IMR-90 (cell line): Measurements from ENCODE around the gene EMX1. TPM values are rescaled to one million over a fixed set of nuclear protein-coding genes. Genes with fewer than 3 reads are reported as not detected.

Experiments
- ATAC-seq: fragments of 200-7000 bp; cut with Tn5 transposase; 2 replicates; pipeline ENCODE4 v1.9.1; 2020; ENCODE audit warnings: low read depth, mild to moderate bottlenecking, moderate library complexity
- BruUV-seq: library from RNA; stranded (reverse); fragments of 400-500 nt; replicated peaks from 2 replicates; lab custom pipeline; 2021; lab: Mats Ljungman, UMichigan
- CTCF ChIA-PET: fragments of 300-600 bp; formaldehyde crosslinking; extraction: SDS; loops from one replicate; lab custom pipeline; 2021; ENCODE audit warnings: antibody characterized with exemption; lab: Yijun Ruan, JAX
- POLR2A ChIA-PET: fragments of 300-600 bp; sonication (Branson Sonifier 250); formaldehyde crosslinking; loops from one replicate; lab custom pipeline; 2022; ENCODE audit warnings: antibody characterized with exemption; ENCODE audit not compliant: unreplicated experiment; lab: Charles Lee
- DNase-seq: peaks from one replicate; pipeline ENCODE4 v3.0.0; 2013
- H2AFZ ChIP-seq: replicated peaks from 2 replicates; pipeline ENCODE3; 2013; ENCODE audit warnings: low read length, mild to moderate bottlenecking; ENCODE audit not compliant: poor library complexity
- H2AK5ac ChIP-seq: 2 replicates; pipeline ENCODE4 v1.6.1; 2013; ENCODE audit warnings: low read depth, low read length, inconsistent platforms
- H2AK9ac ChIP-seq: replicated peaks from 2 replicates; pipeline ENCODE3; 2013; ENCODE audit warnings: mild to moderate bottlenecking, low read depth, low read length, moderate library complexity; ENCODE audit not compliant: poor library complexity
- H2BK120ac ChIP-seq: 2 replicates; pipeline ENCODE4 v1.6.1; 2013; ENCODE audit warnings: low read depth, low read length, inconsistent platforms
- H2BK15ac ChIP-seq: 3 replicates; pipeline ENCODE4 v1.6.1; 2013; ENCODE audit warnings: low read depth, low read length, inconsistent platforms
- H2BK20ac ChIP-seq: 2 replicates; pipeline ENCODE4 v1.6.1; 2013; ENCODE audit warnings: low read depth, mild to moderate bottlenecking, inconsistent platforms, low read length, moderate library complexity
- H2BK5ac ChIP-seq: 2 replicates; pipeline ENCODE4 v1.6.1; 2013; ENCODE audit warnings: mild to moderate bottlenecking, low read depth, low read length, inconsistent platforms; ENCODE audit not compliant: poor library complexity, severe bottlenecking
- H3K14ac ChIP-seq: replicated peaks from 2 replicates; pipeline ENCODE4 v1.6.1; 2013; ENCODE audit warnings: low read depth, low read length, inconsistent platforms
- H3K18ac ChIP-seq: 2 replicates; pipeline ENCODE4 v1.6.1; 2013; ENCODE audit warnings: low read depth, low read length, control low read depth
- H3K23ac ChIP-seq: 2 replicates; pipeline ENCODE4 v1.6.1; 2013; ENCODE audit warnings: low read depth, low read length, inconsistent platforms
- H3K27ac ChIP-seq: 2 replicates; pipeline ENCODE4 v1.5.1; 2013; ENCODE audit warnings: mild to moderate bottlenecking, control low read depth, low read length; ENCODE audit not compliant: insufficient read depth
- H3K27me3 ChIP-seq: 2 replicates; pipeline ENCODE4 v1.6.1; 2013; ENCODE audit warnings: low read length; ENCODE audit not compliant: control insufficient read depth, insufficient read depth
- H3K36me3 ChIP-seq: 2 replicates; pipeline ENCODE4 v1.6.1; 2013; ENCODE audit warnings: low read length, mixed read lengths; ENCODE audit not compliant: control insufficient read depth, insufficient read depth
- H3K4ac ChIP-seq: 2 replicates; pipeline ENCODE4 v1.6.1; 2013; ENCODE audit warnings: low read depth, low read length, inconsistent platforms
- H3K4me1 ChIP-seq: 2 replicates; pipeline ENCODE4 v1.6.1; 2013; ENCODE audit warnings: low read length, mixed read lengths; ENCODE audit not compliant: control insufficient read depth, insufficient read depth
- H3K4me2 ChIP-seq: 2 replicates; pipeline ENCODE4 v1.6.1; 2013; ENCODE audit warnings: low read depth, mild to moderate bottlenecking, control low read depth, low read length, moderate library complexity
- H3K4me3 ChIP-seq: 2 replicates; pipeline ENCODE4 v1.5.1; 2013; ENCODE audit warnings: low read depth, mild to moderate bottlenecking, control low read depth, low read length, moderate library complexity; ENCODE audit not compliant: insufficient read depth
- H3K56ac ChIP-seq: 2 replicates; pipeline ENCODE4 v1.6.1; 2013; ENCODE audit warnings: low read length, inconsistent platforms; ENCODE audit not compliant: insufficient read depth; ENCODE audit errors: extremely low read depth
- H3K79me1 ChIP-seq, 2 experiments: 2 replicates each; pipeline ENCODE4 v1.6.1; 2013; ENCODE audit warnings: low read length in 2 of 2, inconsistent platforms in 1 of 2, low read depth in 1 of 2
- H3K9ac ChIP-seq: 2 replicates; pipeline ENCODE4 v1.6.1; 2013; ENCODE audit warnings: low read depth, low read length, control low read depth
- H3K9me1 ChIP-seq: 2 replicates; pipeline ENCODE4 v1.6.1; 2013; ENCODE audit warnings: low read length, inconsistent platforms; ENCODE audit not compliant: insufficient read depth
- H3K9me3 ChIP-seq: 2 replicates; pipeline ENCODE4 v1.6.1; 2013; ENCODE audit warnings: low read length; ENCODE audit not compliant: control insufficient read depth, insufficient read depth
- H4K20me1 ChIP-seq: 2 replicates; pipeline ENCODE4 v1.6.1; 2013; ENCODE audit warnings: low read length, inconsistent platforms; ENCODE audit not compliant: insufficient read depth
- H4K5ac ChIP-seq: 2 replicates; pipeline ENCODE4 v1.6.1; 2013; ENCODE audit warnings: mild to moderate bottlenecking, low read depth, low read length, control low read depth
- H4K8ac ChIP-seq, 2 experiments: 2 replicates each; pipeline ENCODE4 v1.6.1; 2013; ENCODE audit warnings: low read depth in 2 of 2, low read length in 2 of 2, control low read depth in 1 of 2, inconsistent platforms in 1 of 2
- H4K91ac ChIP-seq: 2 replicates; pipeline ENCODE4 v1.6.1; 2013; ENCODE audit warnings: low read depth, low read length, inconsistent platforms; ENCODE audit not compliant: insufficient read depth
- BHLHE40 ChIP-seq: fragments of 150-350 bp; IDR thresholded peaks from 2 replicates; pipeline ENCODE4 v1.6.1; 2016; ENCODE audit warnings: mild to moderate bottlenecking, low read depth, low read length
- CEBPB ChIP-seq: IDR thresholded peaks from 2 replicates; pipeline ENCODE4 v1.6.1; 2012; ENCODE audit warnings: low read depth, low read length, improper control_type of control experiment
- CHD1 ChIP-seq: IDR thresholded peaks from 2 replicates; pipeline ENCODE4 v1.6.1; 2012; ENCODE audit warnings: low read depth, low read length, improper control_type of control experiment
- FOS ChIP-seq: fragments of 150-350 bp; IDR thresholded peaks from 2 replicates; pipeline ENCODE4 v1.6.1; 2016; ENCODE audit warnings: low read depth, low read length
- MAFK ChIP-seq: IDR thresholded peaks from 2 replicates; pipeline ENCODE4 v1.6.1; 2012; ENCODE audit warnings: low read depth, low read length, improper control_type of control experiment
- MAZ ChIP-seq: IDR thresholded peaks from 2 replicates; pipeline ENCODE4 v1.6.1; 2012; ENCODE audit warnings: low read depth, mild to moderate bottlenecking, low read length, improper control_type of control experiment, moderate library complexity, borderline replicate concordance
- MXI1 ChIP-seq: IDR thresholded peaks from 2 replicates; pipeline ENCODE4 v1.6.1; 2012; ENCODE audit warnings: low read depth, mild to moderate bottlenecking, low read length, moderate library complexity, borderline replicate concordance
- NFE2L2 ChIP-seq: fragments of 150-350 bp; IDR thresholded peaks from 2 replicates; pipeline ENCODE4 v1.6.1; 2016; ENCODE audit warnings: low read depth, mild to moderate bottlenecking, low read length
- POLR2A ChIP-seq: IDR thresholded peaks from 2 replicates; pipeline ENCODE4 v1.6.1; 2012; ENCODE audit warnings: mild to moderate bottlenecking, low read depth, low read length
- RAD21 ChIP-seq: IDR thresholded peaks from 2 replicates; pipeline ENCODE4 v1.6.1; 2012; ENCODE audit warnings: low read length, improper control_type of control experiment
- RCOR1 ChIP-seq: IDR thresholded peaks from 2 replicates; pipeline ENCODE4 v1.6.1; 2012; ENCODE audit warnings: mild to moderate bottlenecking, low read length, improper control_type of control experiment; ENCODE audit not compliant: insufficient replicate concordance
- RFX5 ChIP-seq: IDR thresholded peaks from 2 replicates; pipeline ENCODE4 v1.8.0; 2012; ENCODE audit warnings: low read depth, mild to moderate bottlenecking, low read length, moderate library complexity
- SMC3 ChIP-seq: fragments of 150-350 bp; IDR thresholded peaks from 2 replicates; pipeline ENCODE4 v1.6.1; 2016; ENCODE audit warnings: low read depth, mild to moderate bottlenecking, antibody characterized with exemption, low read length, moderate library complexity
- WGBS, 2 experiments: methylation state at CpG; one replicate each; pipeline versions ENCODE4 v1.1.5 to v1.1.7; 2013; ENCODE audit warnings: missing lambda C conversion rate in 2 of 2; ENCODE audit not compliant: insufficient read length in 1 of 2; ENCODE audit errors: extremely low coverage in 2 of 2; 5-methylcytosine and 5-hydroxymethylcytosine counted together
- dilution Hi-C: fragments of 300-500 bp; cut with HindIII; formaldehyde crosslinking; loops from one replicate; pipeline ENCODE4 v1.14.3; 2018; ENCODE audit warnings: low sequenced_read_pairs; ENCODE audit not compliant: unreplicated experiment
- in situ Hi-C: fragments of 300-500 bp; cut with MboI; formaldehyde crosslinking; loops from 3 replicates; pipeline ENCODE4 v1.14.3; 2019; ENCODE audit warnings: low sequenced_read_pairs, inconsistent platforms, mixed read lengths
- intact Hi-C: fragments of 100-400 bp; cut with micrococcal nuclease; formaldehyde crosslinking; loops from 2 replicates; pipeline ENCODE4 v1.10.0; 2022
- polyA plus RNA-seq, 3 experiments: library from polyadenylated mRNA; depleted of rRNA; stranded (reverse); fragments of >200 nt; gene quantifications; 2 replicates each; pipeline ENCODE4 v1.2.3, GENCODE V29; 2012; ENCODE audit warnings: low replicate concordance in 1 of 3
- total RNA-seq: library from RNA; depleted of rRNA; stranded (reverse); fragments of >200 nt; gene quantifications from 2 replicates; pipeline ENCODE4 v1.2.3, GENCODE V29; 2012
- TF ChIP-seq, protein P1 (sequence below): fragments of 150-350 bp; IDR thresholded peaks from 2 replicates; pipeline ENCODE4 v1.6.1; 2016; ENCODE audit warnings: low read depth, mild to moderate bottlenecking, low read length, moderate library complexity, borderline replicate concordance
- TF ChIP-seq, protein P2 (sequence below): conservative IDR thresholded peaks from 2 replicates; pipeline ENCODE4 v1.5.1; 2012; ENCODE audit warnings: mild to moderate bottlenecking, low read depth, low read length, improper control_type of control experiment
- TF ChIP-seq, protein P3 (sequence below): fragments of 150-350 bp; IDR thresholded peaks from 2 replicates; pipeline ENCODE4 v1.6.1; 2017; ENCODE audit warnings: mild to moderate bottlenecking, antibody characterized with exemption, low read length, low read depth

The EMX1 gene
- total and polyA plus RNA-seq, 2 of the 4 experiments (the other 2 are of a cell fraction): not detected

DNA sequence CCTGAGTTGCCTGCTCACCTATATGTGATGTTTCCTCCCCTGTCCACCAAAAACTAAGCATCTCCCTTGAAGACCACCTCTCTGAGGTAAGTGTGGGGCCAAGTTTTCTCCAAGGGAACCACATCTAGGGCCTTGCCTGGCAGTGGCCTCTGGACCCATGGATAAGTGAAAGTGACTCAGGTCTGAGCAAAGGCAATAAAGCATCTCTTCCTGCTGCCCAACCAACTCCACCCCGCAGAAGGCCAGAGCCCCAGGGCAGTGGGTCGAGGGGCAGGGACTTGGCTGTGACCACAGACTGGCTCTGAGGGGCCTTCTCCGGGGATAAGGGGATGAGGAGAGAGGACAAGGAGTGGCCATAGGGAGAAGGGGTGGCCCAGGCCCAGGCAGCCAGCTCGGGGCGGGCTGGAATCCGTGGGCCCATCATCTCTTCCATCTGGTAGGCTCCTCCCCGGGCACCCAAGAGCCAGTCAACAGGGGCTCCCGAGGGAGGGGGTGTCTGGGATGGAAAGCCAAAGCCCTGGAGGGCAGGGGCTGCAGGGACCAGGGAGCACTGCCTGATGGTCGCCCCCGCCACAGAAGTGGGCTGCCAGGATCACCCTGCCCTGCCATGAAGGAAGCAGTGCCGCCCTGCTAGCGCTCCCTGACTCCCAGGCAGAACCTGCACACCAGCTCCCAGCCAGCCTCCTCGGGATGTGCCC, 33.4 kb downstream of the EMX1 start:
- H3K4me3 ChIP-seq: no peak overlapping the region
- H3K9me1 ChIP-seq: peaks cover 3% of the 10 kb centered on the region; the same call in 1 of the 2 replicates
- DNase-seq (no peak), ATAC-seq (no peak)
- H4K20me1 ChIP-seq: no peaks in the 10 kb centered on the region
- H3K9ac ChIP-seq: no peak overlapping the region
- no peak overlapping the region for H3K4me2 ChIP-seq
- in situ Hi-C loops: no loop called here
- H3K79me1 ChIP-seq: no peaks in the 10 kb centered on the region
- no peak overlapping the region for H3K27ac ChIP-seq
- no peak overlapping the region for H2AFZ ChIP-seq
- ChIA-PET CTCF (interaction anchor here (0.8 kb wide), 1 partner anchor 59 kb away, joined by 3 read pairs; no protein-coding TSS in a partner anchor), POLR2A (no interaction called here)
- H4K91ac ChIP-seq: no peak overlapping the region
- 70% methylated on average over 2 of the region's 13 CpGs; no CpG with 5 or more reads in 1 of the 2 experiments for WGBS, 2 experiments
- H2BK120ac ChIP-seq: no peak overlapping the region
- H2AK5ac ChIP-seq: no peak overlapping the region
- no peak overlapping the region for H3K14ac ChIP-seq
- TF ChIP-seq, protein P1, sequence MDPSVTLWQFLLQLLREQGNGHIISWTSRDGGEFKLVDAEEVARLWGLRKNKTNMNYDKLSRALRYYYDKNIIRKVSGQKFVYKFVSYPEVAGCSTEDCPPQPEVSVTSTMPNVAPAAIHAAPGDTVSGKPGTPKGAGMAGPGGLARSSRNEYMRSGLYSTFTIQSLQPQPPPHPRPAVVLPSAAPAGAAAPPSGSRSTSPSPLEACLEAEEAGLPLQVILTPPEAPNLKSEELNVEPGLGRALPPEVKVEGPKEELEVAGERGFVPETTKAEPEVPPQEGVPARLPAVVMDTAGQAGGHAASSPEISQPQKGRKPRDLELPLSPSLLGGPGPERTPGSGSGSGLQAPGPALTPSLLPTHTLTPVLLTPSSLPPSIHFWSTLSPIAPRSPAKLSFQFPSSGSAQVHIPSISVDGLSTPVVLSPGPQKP: no peak
- TF ChIP-seq MXI1 (no peak), RCOR1 (no peak), MAFK (no peak), FOS (no peak), MAZ (no peak), RFX5 (no peak), CEBPB (no peak), RAD21 (no peak), SMC3 (no peak), CHD1 (no peak), NFE2L2 (no peak), POLR2A (no peak), BHLHE40 (no peak)
- TF ChIP-seq, protein P2, sequence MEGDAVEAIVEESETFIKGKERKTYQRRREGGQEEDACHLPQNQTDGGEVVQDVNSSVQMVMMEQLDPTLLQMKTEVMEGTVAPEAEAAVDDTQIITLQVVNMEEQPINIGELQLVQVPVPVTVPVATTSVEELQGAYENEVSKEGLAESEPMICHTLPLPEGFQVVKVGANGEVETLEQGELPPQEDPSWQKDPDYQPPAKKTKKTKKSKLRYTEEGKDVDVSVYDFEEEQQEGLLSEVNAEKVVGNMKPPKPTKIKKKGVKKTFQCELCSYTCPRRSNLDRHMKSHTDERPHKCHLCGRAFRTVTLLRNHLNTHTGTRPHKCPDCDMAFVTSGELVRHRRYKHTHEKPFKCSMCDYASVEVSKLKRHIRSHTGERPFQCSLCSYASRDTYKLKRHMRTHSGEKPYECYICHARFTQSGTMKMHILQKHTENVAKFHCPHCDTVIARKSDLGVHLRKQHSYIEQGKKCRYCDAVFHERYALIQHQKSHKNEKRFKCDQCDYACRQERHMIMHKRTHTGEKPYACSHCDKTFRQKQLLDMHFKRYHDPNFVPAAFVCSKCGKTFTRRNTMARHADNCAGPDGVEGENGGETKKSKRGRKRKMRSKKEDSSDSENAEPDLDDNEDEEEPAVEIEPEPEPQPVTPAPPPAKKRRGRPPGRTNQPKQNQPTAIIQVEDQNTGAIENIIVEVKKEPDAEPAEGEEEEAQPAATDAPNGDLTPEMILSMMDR: no peak
- TF ChIP-seq, protein P3, sequence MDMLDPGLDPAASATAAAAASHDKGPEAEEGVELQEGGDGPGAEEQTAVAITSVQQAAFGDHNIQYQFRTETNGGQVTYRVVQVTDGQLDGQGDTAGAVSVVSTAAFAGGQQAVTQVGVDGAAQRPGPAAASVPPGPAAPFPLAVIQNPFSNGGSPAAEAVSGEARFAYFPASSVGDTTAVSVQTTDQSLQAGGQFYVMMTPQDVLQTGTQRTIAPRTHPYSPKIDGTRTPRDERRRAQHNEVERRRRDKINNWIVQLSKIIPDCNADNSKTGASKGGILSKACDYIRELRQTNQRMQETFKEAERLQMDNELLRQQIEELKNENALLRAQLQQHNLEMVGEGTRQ: no peak
- no TSS peak for BruUV-seq
- no peaks in the 10 kb centered on the region; the same call in 1 of the 2 replicates for H3K36me3 ChIP-seq
- no peak overlapping the region for H4K5ac ChIP-seq
- H2BK15ac ChIP-seq: no peak overlapping the region
- H2BK20ac ChIP-seq: no peak overlapping the region
- H2BK5ac ChIP-seq: no peak overlapping the region
- intact Hi-C loops: no loop called here
- H3K23ac ChIP-seq: no peak overlapping the region
- no peaks in the 10 kb centered on the region for H3K27me3 ChIP-seq
- no peak overlapping the region for H3K56ac ChIP-seq
- no peak overlapping the region for H2AK9ac ChIP-seq
- no peaks in the 10 kb centered on the region for H3K9me3 ChIP-seq
- no peak overlapping the region for H4K8ac ChIP-seq
- no peak overlapping the region for H3K4ac ChIP-seq
- no peaks in the 10 kb centered on the region for H3K4me1 ChIP-seq
- dilution Hi-C loops: no loop called here
- no peak overlapping the region for H3K18ac ChIP-seq
